SK-N-SH (cell line): Measurements from ENCODE around the gene MYB. TPM values are rescaled to one million over a fixed set of nuclear protein-coding genes. Genes with fewer than 3 reads are reported as not detected.

Source experiments
- CTCF ChIA-PET: fragments of 300-600, 350-600 bp; formaldehyde crosslinking; extraction: SDS; loops from one replicate; lab custom pipeline; 2021; lab: Yijun Ruan, JAX
- POLR2A ChIA-PET: fragments of 350-600 bp; sonication (Branson Sonifier 250); formaldehyde crosslinking; extraction: SDS; loops from one replicate; lab custom pipeline; 2020; ENCODE audit warnings: antibody characterized with exemption, inconsistent platforms; lab: Yijun Ruan, JAX
- DNase-seq: peaks from one replicate; pipeline ENCODE4 v3.0.0; 2012
- H2AFZ ChIP-seq: fragments of 200-600 bp; sonication (generic); 2 replicates; pipeline ENCODE4 v1.8.1; 2016; ENCODE audit warnings: antibody characterized with exemption, mild to moderate bottlenecking, low read depth
- H3F3A ChIP-seq: fragments of 200-600 bp; sonication (generic); replicated peaks from 2 replicates; pipeline ENCODE3; 2016; ENCODE audit warnings: antibody characterized with exemption, mild to moderate bottlenecking; ENCODE audit not compliant: insufficient read depth
- H3K27ac ChIP-seq, 2 experiments: fragments of 200-500 bp in 1 of 2; fragments of 200-600 bp in 1 of 2; sonication (Bioruptor generic) in 1 of 2; sonication (generic), shearing (Covaris generic) in 1 of 2; 2 replicates each; pipeline versions ENCODE4 v1.5.1 to v1.6.1; 2014 to 2016; ENCODE audit warnings: low read depth in 2 of 2, inconsistent platforms in 1 of 2, low read length in 1 of 2, mild to moderate bottlenecking in 1 of 2, mixed read lengths in 1 of 2
- H3K27me3 ChIP-seq: fragments of 200-600 bp; sonication (generic), shearing (Covaris generic); 2 replicates; pipeline ENCODE4 v1.6.1; 2016; ENCODE audit warnings: mixed run types; ENCODE audit not compliant: insufficient read depth
- H3K36me3 ChIP-seq, 2 experiments: fragments of 200-500 bp in 1 of 2; fragments of 200-600 bp in 1 of 2; sonication (Bioruptor generic) in 1 of 2; sonication (generic) in 1 of 2; replicated peaks in 1 of 2; 2 replicates each; pipeline versions ENCODE3 to v1.5.1; 2014 to 2016; ENCODE audit warnings: low read length in 1 of 2, mild to moderate bottlenecking in 1 of 2; ENCODE audit not compliant: insufficient read depth in 2 of 2, control insufficient read depth in 1 of 2
- H3K4me1 ChIP-seq, 2 experiments: fragments of 200-500 bp in 1 of 2; fragments of 200-600 bp in 1 of 2; sonication (Bioruptor generic) in 1 of 2; sonication (generic), shearing (Covaris generic) in 1 of 2; 2 replicates each; pipeline versions ENCODE4 v1.5.1 to v1.6.1; 2014 to 2016; ENCODE audit warnings: low read depth in 1 of 2, low read length in 1 of 2, mixed run types in 1 of 2; ENCODE audit not compliant: insufficient read depth in 2 of 2, control insufficient read depth in 1 of 2
- H3K4me2 ChIP-seq: fragments of 200-600 bp; sonication (generic), shearing (Covaris generic); 2 replicates; pipeline ENCODE4 v1.6.1; 2017; ENCODE audit warnings: mixed run types
- H3K4me3 ChIP-seq, 2 experiments: fragments of 200-500 bp in 1 of 2; fragments of 200-600 bp in 1 of 2; sonication (Bioruptor generic) in 1 of 2; sonication (generic), shearing (Covaris generic) in 1 of 2; 2 replicates each; pipeline versions ENCODE4 v1.5.1 to v1.8.1; 2014 to 2016; ENCODE audit warnings: low read depth in 2 of 2, inconsistent platforms in 1 of 2, low read length in 1 of 2, mild to moderate bottlenecking in 1 of 2, mixed read lengths in 1 of 2, moderate library complexity in 1 of 2
- H3K79me2 ChIP-seq: fragments of 200-600 bp; sonication (generic); 2 replicates; pipeline ENCODE4 v1.8.1; 2017; ENCODE audit warnings: mild to moderate bottlenecking; ENCODE audit not compliant: insufficient read depth
- H3K9ac ChIP-seq: fragments of 200-600 bp; sonication (generic); 2 replicates; pipeline ENCODE4 v1.6.1; 2017; ENCODE audit warnings: mixed run types
- H3K9me2 ChIP-seq: fragments of 200-600 bp; sonication (generic); 2 replicates; pipeline ENCODE4 v1.6.1; 2017; ENCODE audit warnings: mixed run types
- H3K9me3 ChIP-seq: fragments of 200-600 bp; sonication (generic); 2 replicates; pipeline ENCODE4 v1.6.1; 2017; ENCODE audit warnings: mixed run types, mild to moderate bottlenecking, moderate library complexity
- H4K20me1 ChIP-seq: fragments of 200-600 bp; sonication (generic); 2 replicates; pipeline ENCODE4 v1.6.1; 2017; ENCODE audit warnings: mild to moderate bottlenecking, mixed run types; ENCODE audit not compliant: insufficient read depth
- CTCF ChIP-seq: fragments of 200-600 bp; sonication (generic); IDR thresholded peaks from 2 replicates; pipeline ENCODE4 v1.6.1; 2017; ENCODE audit warnings: antibody characterized with exemption, mild to moderate bottlenecking, moderate library complexity
- ELF1 ChIP-seq: IDR thresholded peaks from 2 replicates; pipeline ENCODE4 v1.4.0; 2012
- EZH2phosphoT487 ChIP-seq: fragments of 200-600 bp; sonication (generic); IDR thresholded peaks from 2 replicates; pipeline ENCODE4 v1.6.1; 2017; ENCODE audit warnings: low read depth, mixed run types, mild to moderate bottlenecking, antibody characterized with exemption, moderate library complexity, borderline replicate concordance
- FOSL2 ChIP-seq: IDR thresholded peaks from 2 replicates; pipeline ENCODE4 v1.4.0; 2012; ENCODE audit warnings: low read depth, mild to moderate bottlenecking, moderate library complexity, borderline replicate concordance
- FOXM1 ChIP-seq: IDR thresholded peaks from 2 replicates; pipeline ENCODE4 v1.4.0; 2012; ENCODE audit warnings: low read depth, mild to moderate bottlenecking
- GATA2 ChIP-seq: sonication (generic); formaldehyde crosslinking; IDR thresholded peaks from 2 replicates; pipeline ENCODE4 v1.5.0; 2020; ENCODE audit warnings: mild to moderate bottlenecking, missing genetic modification reagents
- IRF3 ChIP-seq: fragments of 150-350 bp; IDR thresholded peaks from 2 replicates; pipeline ENCODE4 v1.6.1; 2016; ENCODE audit warnings: mild to moderate bottlenecking, low read depth, low read length
- MAX ChIP-seq: IDR thresholded peaks from 2 replicates; pipeline ENCODE4 v1.4.0; 2012; ENCODE audit warnings: low read depth
- MXI1 ChIP-seq: IDR thresholded peaks from 2 replicates; pipeline ENCODE4 v1.6.1; 2012; ENCODE audit warnings: mild to moderate bottlenecking, low read depth, low read length, improper control_type of control experiment
- RAD21 ChIP-seq: IDR thresholded peaks from 2 replicates; pipeline ENCODE4 v1.6.1; 2012; ENCODE audit warnings: mild to moderate bottlenecking, low read length
- REST ChIP-seq: IDR thresholded peaks from 2 replicates; pipeline ENCODE4 v1.6.1; 2012; ENCODE audit warnings: mild to moderate bottlenecking, low read depth, low read length, moderate library complexity
- RFX5 ChIP-seq: IDR thresholded peaks from 2 replicates; pipeline ENCODE4 v1.6.1; 2012; ENCODE audit warnings: mild to moderate bottlenecking, improper control_type of control experiment, low read length
- TEAD4 ChIP-seq: IDR thresholded peaks from 2 replicates; pipeline ENCODE4 v1.4.0; 2012; ENCODE audit warnings: mild to moderate bottlenecking, borderline replicate concordance; ENCODE audit not compliant: insufficient read depth
- USF1 ChIP-seq: IDR thresholded peaks from 2 replicates; pipeline ENCODE4 v1.4.0; 2012; ENCODE audit warnings: low read depth, borderline replicate concordance
- WGBS: methylation state at CpG from one replicate; pipeline ENCODE4 v1.1.6; 2017; ENCODE audit warnings: low lambda C conversion rate; 5-methylcytosine and 5-hydroxymethylcytosine counted together
- polyA plus RNA-seq, 3 experiments: library from polyadenylated mRNA; depleted of rRNA; stranded (reverse); fragments of >200 nt; gene quantifications; 2 replicates each; pipeline ENCODE4 v1.2.3, GENCODE V29; 2012

The MYB gene
- polyA plus RNA-seq, 1 of the 3 experiments (the other 2 are of a cell fraction): 0.85 TPM

GRCh38 chr6:135161411-135162395, 19.4 kb upstream of the MYB start:
- Histone ChIP-seq H4K20me1 (no peaks in the 10 kb centered on the region), H3K79me2 (no peaks in the 10 kb centered on the region), H2AFZ (no peak overlapping the region), H3K4me2 (no peak overlapping the region), H3K4me1 (no peaks in the 10 kb centered on the region), H3K9me3 (no peaks in the 10 kb centered on the region), H3K27me3 (no peaks in the 10 kb centered on the region), H3K36me3 (no peaks in the 10 kb centered on the region), H3K9ac (no peak overlapping the region), H3K4me3 (no peak overlapping the region), H3K27ac (no peak overlapping the region), H3F3A (no peaks in the 10 kb centered on the region), H3K9me2 (no peaks in the 10 kb centered on the region)
- 65% methylated on average over 3 of the region's 3 CpGs for WGBS
- POLR2A ChIA-PET: no interaction called here
- DNase-seq: no peak
- CTCF ChIA-PET: interaction anchor here (1.0 to 1.4 kb wide), 6 partner anchors 8 to 261 kb away, joined by 3 to 6 read pairs (median 4); no protein-coding TSS in a partner anchor
- TF ChIP-seq FOSL2: no peak
- TF ChIP-seq ELF1: no peak
- no peak for TF ChIP-seq USF1
- no peak for TF ChIP-seq MXI1
- no peak for TF ChIP-seq EZH2phosphoT487

GRCh38 chr6:135162678-135163439, 18.2 kb upstream of the MYB start:
- ChIA-PET POLR2A (no interaction called here), CTCF (interaction anchor here (1.0 to 1.4 kb wide), 7 partner anchors 9 to 260 kb away, joined by 3 to 6 read pairs (median 3); no protein-coding TSS in a partner anchor)
- H3K9ac ChIP-seq: no peak overlapping the region
- H3K4me1 ChIP-seq: no peaks in the 10 kb centered on the region
- H3K27ac ChIP-seq: no peak overlapping the region
- H3K4me2 ChIP-seq: no peak overlapping the region
- H4K20me1 ChIP-seq: no peaks in the 10 kb centered on the region
- no peaks in the 10 kb centered on the region for H3K79me2 ChIP-seq
- H3F3A ChIP-seq: no peaks in the 10 kb centered on the region
- H3K27me3 ChIP-seq: no peaks in the 10 kb centered on the region
- no peaks in the 10 kb centered on the region for H3K36me3 ChIP-seq
- no peak overlapping the region for H2AFZ ChIP-seq
- H3K9me3 ChIP-seq: no peaks in the 10 kb centered on the region
- no peak overlapping the region for H3K4me3 ChIP-seq
- peak; percentile 50 for DNase-seq
- 35% methylated on average over 10 of the region's 10 CpGs for WGBS
- no peaks in the 10 kb centered on the region for H3K9me2 ChIP-seq
- no peak for TF ChIP-seq MXI1
- TF ChIP-seq RFX5: no peak
- TF ChIP-seq CTCF: peak; percentile 63
- TF ChIP-seq IRF3: no peak
- no peak for TF ChIP-seq REST
- TF ChIP-seq FOXM1: no peak
- TF ChIP-seq TEAD4: no peak
- no peak for TF ChIP-seq MAX
- 0 out of 2 replicates have a peak, but pooled peaks have one; percentile 7 for TF ChIP-seq RAD21
- TF ChIP-seq GATA2 (CRISPR knock-in tag): no peak
